Activated CD4-positive, alpha-beta T cell treated with anti-CD3 and anti-CD28 coated beads for 24 hours (primary cell): Measurements from ENCODE around the gene DCAF5.
"Not testable (repeated sequence)": the region's sequence is repeated elsewhere in the genome, so short reads cannot be mapped to it uniquely, and the experiment has no call there.

ENCODE experiments used
- DNase-seq, 2 donors: peaks; one replicate each; pipeline ENCODE4 v3.0.0-alpha.2; 2020; ENCODE audit warnings: low read depth in 2 of 2

Gene DCAF5

GRCh38 chr14:69101331-69101826, 51.5 kb downstream of the DCAF5 start:
- DNase-seq, result no peak

GRCh38 chr14:69097974-69098373, 54.9 kb downstream of the DCAF5 start:
- DNase-seq, result no peak

- no peak for DNase-seq
Observed at GRCh38 chr14:69096781-69097475, 56.0 kb downstream of the DCAF5 start.

- DNase-seq, result no peak
Observed at GRCh38 chr14:69096246-69096645, 56.7 kb downstream of the DCAF5 start.

- DNase-seq, result no peak
Observed at GRCh38 chr14:69094481-69094880, 58.4 kb downstream of the DCAF5 start.

GRCh38 chr14:69093631-69094421, 59.1 kb downstream of the DCAF5 start:
- DNase-seq, result no peak

GRCh38 chr14:69092840-69093422, 60.0 kb downstream of the DCAF5 start:
- DNase-seq, result no peak

GRCh38 chr14:69091695-69092094, 61.2 kb downstream of the DCAF5 start:
- DNase-seq, result no peak

GRCh38 chr14:69091006-69091405, 61.9 kb downstream of the DCAF5 start:
- no peak for DNase-seq

GRCh38 chr14:69090187-69090789, 62.6 kb downstream of the DCAF5 start:
- DNase-seq, result no peak

GRCh38 chr14:69089046-69089445, 63.9 kb downstream of the DCAF5 start:
- no peak for DNase-seq

- DNase-seq, result no peak
Observed at GRCh38 chr14:69088586-69088985, 64.3 kb downstream of the DCAF5 start.

GRCh38 chr14:69087061-69087461, 65.9 kb downstream of the DCAF5 start:
- no peak for DNase-seq

GRCh38 chr14:69086537-69086936, 66.4 kb downstream of the DCAF5 start:
- no peak for DNase-seq

- DNase-seq, result no peak
Observed at GRCh38 chr14:69084023-69084422, 68.9 kb downstream of the DCAF5 start.

GRCh38 chr14:69083181-69083580, 69.7 kb downstream of the DCAF5 start:
- DNase-seq, result no peak

GRCh38 chr14:69081271-69081670, 71.6 kb downstream of the DCAF5 start:
- DNase-seq, result no peak

GRCh38 chr14:69079747-69080146, 73.2 kb downstream of the DCAF5 start:
- DNase-seq, result no peak

- DNase-seq, result no peak
Observed at GRCh38 chr14:69079188-69079742, 73.7 kb downstream of the DCAF5 start.

- no peak for DNase-seq
Observed at GRCh38 chr14:69077841-69078240, 75.1 kb downstream of the DCAF5 start.

GRCh38 chr14:69077185-69077584, 75.7 kb downstream of the DCAF5 start:
- not testable (repeated sequence) for DNase-seq

- no peak for DNase-seq
Observed at GRCh38 chr14:69076341-69076740, 76.6 kb downstream of the DCAF5 start.
